GM12873 (cell line): ENCODE measurements around the gene BST1.

Experiments used
- TF ChIP-seq, protein P1 (sequence below): IDR thresholded peaks from 2 replicates; pipeline ENCODE4 v1.5.1; 2012; ENCODE audit warnings: low read depth, mild to moderate bottlenecking, moderate library complexity, low read length, control low read depth; ENCODE audit not compliant: insufficient read depth; ENCODE audit errors: missing control alignments

Gene BST1

DNA sequence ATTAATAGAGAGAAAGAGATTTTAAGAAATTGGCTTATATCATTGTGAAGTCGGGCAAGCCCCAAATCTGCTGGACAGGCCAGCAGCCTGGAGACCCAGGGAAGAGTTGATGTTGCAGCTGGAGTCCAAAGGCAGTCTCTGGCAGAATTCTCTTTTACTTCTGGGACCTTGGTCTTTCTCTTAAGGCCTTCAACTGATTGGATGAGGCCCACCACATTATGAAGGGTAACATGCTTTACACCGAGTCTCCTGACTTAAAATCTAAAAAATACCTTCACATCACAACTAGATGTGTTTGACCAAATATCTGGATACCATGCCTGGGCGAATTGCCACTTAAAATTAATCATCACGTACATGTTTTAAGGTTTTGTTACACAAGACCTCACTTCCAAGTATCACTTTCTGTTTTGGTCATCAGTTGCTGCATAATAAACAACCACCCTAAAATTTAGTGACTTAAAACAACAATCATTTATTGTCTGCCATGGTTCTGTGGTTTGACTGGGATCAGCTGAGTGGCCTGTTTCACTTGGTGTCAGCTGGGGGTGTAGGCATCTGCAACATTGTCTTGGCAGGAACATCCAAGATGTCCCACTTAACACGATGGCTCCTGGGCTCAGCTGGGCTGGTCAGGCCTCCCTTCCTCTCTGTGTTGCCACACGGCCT, 78.7 kb downstream of the BST1 start:
- TF ChIP-seq, protein P1, sequence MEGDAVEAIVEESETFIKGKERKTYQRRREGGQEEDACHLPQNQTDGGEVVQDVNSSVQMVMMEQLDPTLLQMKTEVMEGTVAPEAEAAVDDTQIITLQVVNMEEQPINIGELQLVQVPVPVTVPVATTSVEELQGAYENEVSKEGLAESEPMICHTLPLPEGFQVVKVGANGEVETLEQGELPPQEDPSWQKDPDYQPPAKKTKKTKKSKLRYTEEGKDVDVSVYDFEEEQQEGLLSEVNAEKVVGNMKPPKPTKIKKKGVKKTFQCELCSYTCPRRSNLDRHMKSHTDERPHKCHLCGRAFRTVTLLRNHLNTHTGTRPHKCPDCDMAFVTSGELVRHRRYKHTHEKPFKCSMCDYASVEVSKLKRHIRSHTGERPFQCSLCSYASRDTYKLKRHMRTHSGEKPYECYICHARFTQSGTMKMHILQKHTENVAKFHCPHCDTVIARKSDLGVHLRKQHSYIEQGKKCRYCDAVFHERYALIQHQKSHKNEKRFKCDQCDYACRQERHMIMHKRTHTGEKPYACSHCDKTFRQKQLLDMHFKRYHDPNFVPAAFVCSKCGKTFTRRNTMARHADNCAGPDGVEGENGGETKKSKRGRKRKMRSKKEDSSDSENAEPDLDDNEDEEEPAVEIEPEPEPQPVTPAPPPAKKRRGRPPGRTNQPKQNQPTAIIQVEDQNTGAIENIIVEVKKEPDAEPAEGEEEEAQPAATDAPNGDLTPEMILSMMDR: no peak
